HG03175 (cell line): ENCODE measurements around the gene GIGYF2.

ENCODE experiments used
- ATAC-seq: cut with Tn5 transposase; IDR thresholded peaks from one replicate; pipeline ENCODE4 v1.9.1; 2021; ENCODE audit warnings: mild to moderate bottlenecking, moderate library complexity; ENCODE audit not compliant: unreplicated experiment

GIGYF2 gene

DNA sequence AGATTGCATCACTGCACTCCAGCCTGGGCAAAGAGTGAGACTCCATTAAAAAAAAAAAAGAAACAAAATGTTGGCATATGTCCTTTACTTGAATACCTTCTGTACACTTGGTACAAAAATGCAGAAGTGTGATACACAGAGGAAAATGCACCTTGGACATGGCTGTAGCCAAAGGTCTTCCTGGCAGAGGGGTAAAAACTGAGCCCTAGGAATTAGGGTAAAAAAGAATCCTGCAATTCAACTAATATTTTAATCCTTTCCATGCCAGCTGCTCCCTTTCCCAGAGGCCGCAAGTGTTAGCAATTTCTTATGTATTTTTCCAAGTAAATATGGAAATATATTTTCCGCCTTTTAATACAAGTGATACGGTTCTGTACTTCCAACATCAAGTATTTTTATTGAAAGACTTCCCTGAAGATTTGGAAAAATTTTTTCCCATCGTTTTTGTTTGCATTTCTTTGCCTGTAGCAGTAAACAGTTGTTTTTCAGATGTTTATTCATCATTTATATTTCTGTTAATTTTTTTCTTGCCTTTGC, 53.1 kb downstream of the GIGYF2 start:
- no peak for ATAC-seq

- ATAC-seq = no peak
These were observed 60.8 kb downstream of the GIGYF2 start for GRCh38 chr2:232757905-232758304.

GRCh38 chr2:232761301-232761907, 64.3 kb downstream of the GIGYF2 start:
- ATAC-seq = no peak

GRCh38 chr2:232767866-232768265, 70.7 kb downstream of the GIGYF2 start:
- ATAC-seq = no peak

GRCh38 chr2:232770207-232770606, 73.1 kb downstream of the GIGYF2 start:
- no peak for ATAC-seq

DNA sequence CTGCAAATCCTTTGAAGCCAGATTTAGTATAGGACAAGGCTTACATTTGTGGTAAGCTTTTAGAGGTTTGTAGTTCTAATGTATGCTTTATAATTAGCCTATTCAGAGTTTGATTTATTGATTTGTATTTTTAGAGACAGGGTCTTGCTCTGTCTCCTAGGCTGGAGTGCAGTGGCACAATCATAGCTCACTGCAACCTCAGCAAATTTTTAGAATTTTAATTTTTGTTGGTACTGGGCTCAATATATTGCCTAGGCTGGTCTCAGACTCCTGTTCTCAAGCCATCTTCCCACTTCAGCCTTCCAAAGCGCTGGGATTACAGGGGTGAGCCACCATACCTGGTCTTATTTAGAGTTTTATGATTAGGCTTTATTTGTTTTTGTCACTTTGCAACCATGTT, 74.7 kb downstream of the GIGYF2 start:
- no peak for ATAC-seq

DNA sequence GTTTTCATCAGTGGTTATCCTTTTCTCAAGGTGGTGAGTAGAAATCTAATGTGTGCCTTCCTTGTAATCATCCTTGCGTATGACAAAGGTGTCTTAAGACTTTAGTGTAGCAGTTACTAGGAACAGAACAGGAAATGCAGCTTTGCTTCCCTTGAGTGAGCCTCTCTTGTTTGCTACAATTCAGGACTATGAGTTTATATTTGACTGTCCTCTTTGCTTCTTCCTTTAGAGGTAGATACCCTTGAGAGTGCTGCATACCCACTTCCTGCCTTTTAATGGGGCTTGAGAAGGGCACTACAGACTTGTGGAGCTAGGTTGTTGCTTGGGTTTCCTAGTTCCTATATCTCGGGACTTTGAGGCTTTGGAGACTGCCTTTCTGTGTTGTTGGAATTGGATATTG, 75.4 kb downstream of the GIGYF2 start:
- ATAC-seq = peak; percentile 70

DNA sequence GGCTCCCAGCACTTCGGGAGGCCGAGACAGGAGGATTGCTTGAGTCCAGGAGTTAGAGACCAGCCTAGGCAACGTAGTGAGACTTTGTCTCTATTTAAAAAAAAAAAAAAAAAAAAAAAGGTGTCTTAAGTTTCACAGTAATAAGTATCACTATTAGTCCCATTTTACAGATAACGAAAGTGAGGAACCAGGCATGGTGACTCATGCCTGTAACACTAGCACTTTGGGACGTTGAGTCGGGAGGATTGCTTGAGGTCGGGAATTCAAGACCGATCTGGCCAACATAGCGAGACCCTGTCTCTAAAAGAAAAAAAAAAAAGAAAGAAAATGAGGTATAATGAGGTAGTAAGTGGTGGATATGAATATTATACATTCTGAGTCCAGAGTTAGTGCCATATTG, 76.7 kb downstream of the GIGYF2 start:
- ATAC-seq = no peak

GRCh38 chr2:232776435-232776834, 79.3 kb downstream of the GIGYF2 start, which contains the start of gene KCNJ13:
Gene KCNJ13, minus strand, starts transcription at chr2:232776565. Its CDS starts 5,203 bp downstream, at chr2:232771362.
- ATAC-seq = no peak

GRCh38 chr2:232777276-232777675, 80.1 kb downstream of the GIGYF2 start:
- no peak for ATAC-seq

DNA sequence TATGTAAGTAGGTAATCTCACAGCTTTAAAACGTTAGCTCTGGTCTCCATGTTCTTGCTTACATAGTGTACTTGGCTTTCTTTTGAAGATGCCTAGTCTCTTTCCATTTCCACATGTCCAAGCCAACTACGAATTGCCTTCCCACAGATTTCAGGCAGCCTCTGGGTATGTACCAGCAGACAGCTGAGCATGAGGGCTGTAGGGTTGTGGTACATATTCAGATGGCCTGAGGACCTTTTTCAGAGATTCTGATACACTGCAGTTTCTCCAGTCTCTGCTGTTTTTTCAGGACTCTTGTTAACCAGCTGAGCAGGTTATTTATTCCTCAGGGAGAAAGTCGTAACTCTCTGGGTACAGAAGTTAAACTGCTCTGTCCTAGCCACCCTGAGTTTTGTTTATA, 82.3 kb downstream of the GIGYF2 start:
- ATAC-seq = no peak

- ATAC-seq = no peak
These were observed 82.8 kb downstream of the GIGYF2 start for GRCh38 chr2:232779934-232780333.

- ATAC-seq = peak; percentile 95
These were observed 84.6 kb downstream of the GIGYF2 start for GRCh38 chr2:232781765-232782164.

GRCh38 chr2:232783278-232783677, 86.1 kb downstream of the GIGYF2 start:
- no peak for ATAC-seq

- no peak for ATAC-seq
These were observed 90.7 kb downstream of the GIGYF2 start for GRCh38 chr2:232787806-232788205.

GRCh38 chr2:232789082-232789481, 92.0 kb downstream of the GIGYF2 start:
- ATAC-seq = no peak

GRCh38 chr2:232791518-232791917, 94.4 kb downstream of the GIGYF2 start:
- no peak for ATAC-seq

DNA sequence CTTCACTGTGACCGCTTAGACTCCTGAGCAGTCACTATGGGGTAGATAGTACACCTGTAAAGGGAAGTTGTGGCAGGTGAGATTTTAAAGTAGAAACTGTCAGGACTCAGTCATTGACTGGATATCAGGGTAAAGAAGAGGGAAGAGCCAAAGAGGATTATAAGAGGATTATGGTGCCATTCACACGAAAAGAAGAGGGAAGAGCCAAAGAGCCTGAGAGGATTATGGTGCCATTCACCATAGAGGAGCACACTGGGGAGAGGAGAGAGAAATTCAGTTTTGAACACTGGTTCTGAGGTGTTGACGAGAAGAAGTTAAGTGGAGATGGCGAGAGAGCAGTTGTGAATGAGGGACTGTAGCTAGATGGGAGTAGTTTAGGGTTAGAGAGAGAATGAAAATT, 96.1 kb downstream of the GIGYF2 start:
- no peak for ATAC-seq

- no peak for ATAC-seq
These were observed 97.8 kb downstream of the GIGYF2 start for GRCh38 chr2:232794981-232795380.

DNA sequence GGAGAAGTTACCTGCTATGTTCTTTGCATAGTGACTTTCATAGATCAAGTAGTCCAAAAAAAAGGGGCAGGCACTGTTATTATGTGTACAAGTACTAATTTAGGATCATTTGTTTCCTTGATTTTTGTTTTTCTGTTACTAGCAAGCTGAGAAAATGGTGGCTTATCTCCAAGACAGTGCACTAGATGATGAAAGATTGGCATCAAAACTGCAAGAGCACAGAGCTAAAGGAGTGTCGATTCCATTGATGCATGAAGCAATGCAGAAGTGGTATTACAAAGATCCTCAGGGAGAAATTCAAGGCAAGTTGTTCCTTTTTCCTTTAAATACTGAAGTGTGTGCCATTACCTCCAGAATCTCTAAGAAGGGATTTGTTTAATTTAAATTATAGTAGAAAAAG, 98.8 kb downstream of the GIGYF2 start:
- no peak for ATAC-seq

GRCh38 chr2:232798187-232798586, 101.1 kb downstream of the GIGYF2 start:
- ATAC-seq = no peak

GRCh38 chr2:232800166-232800565, 103.0 kb downstream of the GIGYF2 start:
- ATAC-seq = no peak

DNA sequence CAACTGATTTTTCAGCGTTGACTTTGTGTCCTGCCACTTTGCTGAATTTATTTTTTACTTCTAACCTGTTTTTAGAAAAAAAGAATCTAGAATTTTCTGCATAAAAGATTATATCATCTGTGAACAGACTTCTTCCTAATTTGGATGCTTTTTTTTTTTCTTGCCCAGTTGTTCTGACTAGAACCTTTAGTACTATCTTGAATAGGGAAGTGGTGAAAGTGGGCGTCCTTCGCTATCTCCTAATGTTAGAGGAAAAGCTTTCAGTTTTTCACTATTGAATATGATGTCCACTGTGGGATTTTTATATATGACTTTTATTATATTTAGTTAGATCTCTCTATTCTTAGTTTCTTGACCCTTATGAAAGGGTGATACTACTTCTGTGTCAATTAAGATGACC, 105.0 kb downstream of the GIGYF2 start:
- ATAC-seq = no peak
